ENCODE results near the gene CDHR5. TPM values are rescaled to one million over a fixed set of nuclear protein-coding genes. Genes with fewer than 3 reads are reported as not detected.

CDHR5 gene
- polyA plus RNA-seq, 1 of the 3 experiments (the other 2 are of a cell fraction) = not detected

- Histone ChIP-seq H3K4me1 (ENCODE audit: control insufficient read depth in 1 of 2, insufficient read depth in 2 of 2, low read depth in 1 of 2, low read length in 1 of 2) (peaks cover 0 to 13% of the 10 kb centered on the region in 2 experiments; a peak in 1 of 4 replicates), H4K20me1 (ENCODE audit: insufficient read depth) (0 out of 2 replicates have a peak, but pooled peaks cover 13% of the 10 kb centered on the region), H3K9me2 (no peaks in the 10 kb centered on the region), H3K9me3 (no peaks in the 10 kb centered on the region), H2AFZ (ENCODE audit: low read depth) (no peak overlapping the region), H3K27me3 (ENCODE audit: insufficient read depth) (no peaks in the 10 kb centered on the region), H3F3A (replicated peaks; ENCODE audit: insufficient read depth) (no peaks in the 10 kb centered on the region), H3K4me2 (no peak overlapping the region), H3K27ac (ENCODE audit: low read depth in 2 of 2, low read length in 1 of 2) (no peak overlapping the region), H3K36me3 (replicated peaks in 1 of 2; ENCODE audit: control insufficient read depth in 1 of 2, insufficient read depth in 2 of 2, low read length in 1 of 2) (peaks cover 0 to 5% of the 10 kb centered on the region in 2 experiments), H3K79me2 (ENCODE audit: insufficient read depth) (peaks cover 5% of the 10 kb centered on the region; the same call in 1 of the 2 replicates), H3K4me3 (ENCODE audit: low read depth in 2 of 2, low read length in 1 of 2) (no peak overlapping the region), H3K9ac (no peak overlapping the region)
- 100% methylated on average over 8 of the region's 24 CpGs for WGBS (ENCODE audit: low lambda C conversion rate)
- ChIA-PET CTCF (no interaction called here), POLR2A (no interaction called here)
- TF ChIP-seq CHD2 (IDR thresholded peaks at IDR 0.05; ENCODE audit: low read length, partially characterized antibody) (no peak), TCF12 (IDR thresholded peaks at IDR 0.05) (no peak), FOXJ3 (CRISPR knock-in tag; IDR thresholded peaks at IDR 0.05) (no peak), RXRA (IDR thresholded peaks at IDR 0.05; ENCODE audit: borderline replicate concordance, low read depth) (no peak), SIN3A (IDR thresholded peaks at IDR 0.05; ENCODE audit: borderline replicate concordance, low read depth, low read length) (no peak), SMC3 (IDR thresholded peaks at IDR 0.05; ENCODE audit: low read depth, low read length) (no peak), ELF1 (IDR thresholded peaks at IDR 0.05) (no peak), GATA2 (CRISPR knock-in tag; IDR thresholded peaks at IDR 0.05) (no peak), USF2 (IDR thresholded peaks at IDR 0.05; ENCODE audit: borderline replicate concordance, low read depth, low read length) (no peak), TEAD4 (IDR thresholded peaks at IDR 0.05; ENCODE audit: borderline replicate concordance, insufficient read depth) (no peak), JUND (IDR thresholded peaks at IDR 0.05) (no peak), MEF2A (IDR thresholded peaks at IDR 0.05; ENCODE audit: borderline replicate concordance, low read depth) (no peak)
- TF ChIP-seq, protein P1, sequence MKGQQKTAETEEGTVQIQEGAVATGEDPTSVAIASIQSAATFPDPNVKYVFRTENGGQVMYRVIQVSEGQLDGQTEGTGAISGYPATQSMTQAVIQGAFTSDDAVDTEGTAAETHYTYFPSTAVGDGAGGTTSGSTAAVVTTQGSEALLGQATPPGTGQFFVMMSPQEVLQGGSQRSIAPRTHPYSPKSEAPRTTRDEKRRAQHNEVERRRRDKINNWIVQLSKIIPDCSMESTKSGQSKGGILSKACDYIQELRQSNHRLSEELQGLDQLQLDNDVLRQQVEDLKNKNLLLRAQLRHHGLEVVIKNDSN (IDR thresholded peaks at IDR 0.05; ENCODE audit: borderline replicate concordance, low read depth) = no peak
- TF ChIP-seq, protein P2, sequence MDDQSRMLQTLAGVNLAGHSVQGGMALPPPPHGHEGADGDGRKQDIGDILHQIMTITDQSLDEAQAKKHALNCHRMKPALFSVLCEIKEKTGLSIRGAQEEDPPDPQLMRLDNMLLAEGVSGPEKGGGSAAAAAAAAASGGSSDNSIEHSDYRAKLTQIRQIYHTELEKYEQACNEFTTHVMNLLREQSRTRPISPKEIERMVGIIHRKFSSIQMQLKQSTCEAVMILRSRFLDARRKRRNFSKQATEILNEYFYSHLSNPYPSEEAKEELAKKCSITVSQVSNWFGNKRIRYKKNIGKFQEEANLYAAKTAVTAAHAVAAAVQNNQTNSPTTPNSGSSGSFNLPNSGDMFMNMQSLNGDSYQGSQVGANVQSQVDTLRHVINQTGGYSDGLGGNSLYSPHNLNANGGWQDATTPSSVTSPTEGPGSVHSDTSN (IDR thresholded peaks at IDR 0.05) = no peak
- no peak for DNase-seq
These were observed 5.7 kb downstream of the CDHR5 start for GRCh38 chr11:618856-619627.
